ENCODE results near the gene ANO1.

- no peak for TF ChIP-seq SNAI2 (CRISPR knock-in tag; IDR thresholded peaks at IDR 0.05)
- TF ChIP-seq, protein P1, sequence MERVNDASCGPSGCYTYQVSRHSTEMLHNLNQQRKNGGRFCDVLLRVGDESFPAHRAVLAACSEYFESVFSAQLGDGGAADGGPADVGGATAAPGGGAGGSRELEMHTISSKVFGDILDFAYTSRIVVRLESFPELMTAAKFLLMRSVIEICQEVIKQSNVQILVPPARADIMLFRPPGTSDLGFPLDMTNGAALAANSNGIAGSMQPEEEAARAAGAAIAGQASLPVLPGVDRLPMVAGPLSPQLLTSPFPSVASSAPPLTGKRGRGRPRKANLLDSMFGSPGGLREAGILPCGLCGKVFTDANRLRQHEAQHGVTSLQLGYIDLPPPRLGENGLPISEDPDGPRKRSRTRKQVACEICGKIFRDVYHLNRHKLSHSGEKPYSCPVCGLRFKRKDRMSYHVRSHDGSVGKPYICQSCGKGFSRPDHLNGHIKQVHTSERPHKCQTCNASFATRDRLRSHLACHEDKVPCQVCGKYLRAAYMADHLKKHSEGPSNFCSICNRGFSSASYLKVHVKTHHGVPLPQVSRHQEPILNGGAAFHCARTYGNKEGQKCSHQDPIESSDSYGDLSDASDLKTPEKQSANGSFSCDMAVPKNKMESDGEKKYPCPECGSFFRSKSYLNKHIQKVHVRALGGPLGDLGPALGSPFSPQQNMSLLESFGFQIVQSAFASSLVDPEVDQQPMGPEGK (CRISPR knock-in tag; IDR thresholded peaks at IDR 0.05; ENCODE audit: borderline replicate concordance), result no peak
- no peak for TF ChIP-seq ZFP30 (CRISPR knock-in tag; IDR thresholded peaks at IDR 0.05)
- no peak for TF ChIP-seq RARB (CRISPR knock-in tag; IDR thresholded peaks at IDR 0.05)
- TF ChIP-seq ZFP3 (CRISPR knock-in tag; IDR thresholded peaks at IDR 0.05), result no peak
- no peak for TF ChIP-seq ZNF8 (CRISPR knock-in tag; IDR thresholded peaks at IDR 0.05)
- no peak for TF ChIP-seq TCF4 (CRISPR knock-in tag; IDR thresholded peaks at IDR 0.05; ENCODE audit: borderline replicate concordance)
- TF ChIP-seq BACH2 (CRISPR knock-in tag; IDR thresholded peaks at IDR 0.05; ENCODE audit: borderline replicate concordance), result no peak
- no peak for TF ChIP-seq ARNTL (CRISPR knock-in tag; IDR thresholded peaks at IDR 0.05; ENCODE audit: borderline replicate concordance, low read depth)
- no peak for TF ChIP-seq ZC3H10 (CRISPR knock-in tag; IDR thresholded peaks at IDR 0.05)
- no peak for TF ChIP-seq ZNF70 (CRISPR knock-in tag; IDR thresholded peaks at IDR 0.05)
- no peak for TF ChIP-seq CREB5 (CRISPR knock-in tag; IDR thresholded peaks at IDR 0.05; ENCODE audit: low read depth)
- no peak for TF ChIP-seq GLIS3 (CRISPR knock-in tag; IDR thresholded peaks at IDR 0.05)
- TF ChIP-seq CSDC2 (CRISPR knock-in tag; IDR thresholded peaks at IDR 0.05), result no peak
These were observed 13.9 kb upstream of the ANO1 start for GRCh38 chr11:70064008-70064725.

Measured in SK-N-SH treated with all-trans-retinoic acid at 6 μM for 48 hours (cell line).